HEK293 (cell line): ENCODE results near the gene PEX14.

ENCODE experiments used
- CTCF ChIA-PET: fragments of 350-600 bp; formaldehyde crosslinking; extraction: SDS; loops from one replicate; lab custom pipeline; 2021; ENCODE audit warnings: antibody characterized with exemption; lab: Yijun Ruan, JAX
- POLR2A ChIA-PET: fragments of 300-600 bp; formaldehyde crosslinking; extraction: SDS; loops from one replicate; lab custom pipeline; 2020; ENCODE audit warnings: antibody characterized with exemption, inconsistent platforms; lab: Yijun Ruan, JAX
- H3K27ac ChIP-seq: fragments of 200-500 bp; sonication (Bioruptor generic); 2 replicates; pipeline ENCODE4 v1.5.1; 2014; ENCODE audit warnings: low read depth, low read length, control low read depth, inconsistent platforms; ENCODE audit errors: extremely low read depth
- H3K36me3 ChIP-seq, 2 experiments: fragments of 200-500 bp in 1 of 2; sonication (Bioruptor generic) in 1 of 2; 1 replicate in 1 of 2; 2 replicates in 1 of 2; pipeline ENCODE4 v1.5.1; 2014 to 2017; ENCODE audit warnings: inconsistent platforms in 2 of 2, low read length in 2 of 2; ENCODE audit not compliant: control insufficient read depth in 2 of 2, insufficient read depth in 1 of 2
- H3K4me1 ChIP-seq: fragments of 200-500 bp; sonication (Bioruptor generic); 2 replicates; pipeline ENCODE4 v1.5.1; 2014; ENCODE audit warnings: mild to moderate bottlenecking, low read length, inconsistent platforms; ENCODE audit not compliant: control insufficient read depth, insufficient read depth
- H3K4me3 ChIP-seq: 2 replicates; pipeline ENCODE4 v1.5.1; 2011; ENCODE audit warnings: low read depth, mild to moderate bottlenecking, control low read depth, low read length, moderate library complexity
- H3K9me3 ChIP-seq: fragments of 200-500 bp; sonication (Bioruptor generic); 2 replicates; pipeline ENCODE4 v1.5.1; 2014; ENCODE audit warnings: low read depth, low read length, inconsistent platforms; ENCODE audit not compliant: control insufficient read depth, insufficient read depth
- GFI1B ChIP-seq: fragments of 450-650 bp; formaldehyde crosslinking; IDR thresholded peaks from 2 replicates; pipeline ENCODE4 v1.5.1; 2016; ENCODE audit warnings: missing biosample characterization, missing genetic modification characterization
- GLIS1 ChIP-seq: fragments of 450-650 bp; formaldehyde crosslinking; IDR thresholded peaks from 2 replicates; pipeline ENCODE4 v1.5.1; 2016; ENCODE audit warnings: missing biosample characterization, missing genetic modification characterization
- GLIS2 ChIP-seq: fragments of 450-650 bp; formaldehyde crosslinking; IDR thresholded peaks from 2 replicates; pipeline ENCODE4 v1.5.1; 2016; ENCODE audit warnings: missing biosample characterization, missing genetic modification characterization
- HOXC10 ChIP-seq: sonication (generic); formaldehyde crosslinking; IDR thresholded peaks from 2 replicates; pipeline ENCODE4 v1.8.1; 2023; ENCODE audit warnings: mild to moderate bottlenecking, missing genetic modification reagents
- IKZF3 ChIP-seq: fragments of 450-650 bp; IDR thresholded peaks from 2 replicates; pipeline ENCODE4 v1.5.0; 2018; ENCODE audit warnings: missing biosample characterization, mild to moderate bottlenecking, missing genetic modification characterization, moderate library complexity
- PRDM1 ChIP-seq: fragments of 450-650 bp; formaldehyde crosslinking; IDR thresholded peaks from 2 replicates; pipeline ENCODE4; 2016; ENCODE audit warnings: missing biosample characterization, missing genetic modification characterization
- PRDM4 ChIP-seq: fragments of 450-650 bp; formaldehyde crosslinking; IDR thresholded peaks from 2 replicates; pipeline ENCODE4 v1.5.1; 2017; ENCODE audit warnings: missing biosample characterization, missing genetic modification characterization
- SALL2 ChIP-seq: fragments of 450-650 bp; formaldehyde crosslinking; IDR thresholded peaks from 2 replicates; pipeline ENCODE4 v1.5.0; 2017; ENCODE audit warnings: missing biosample characterization, mild to moderate bottlenecking, missing genetic modification characterization, borderline replicate concordance
- SP3 ChIP-seq: fragments of 450-650 bp; formaldehyde crosslinking; IDR thresholded peaks from 2 replicates; pipeline ENCODE4 v1.5.1; 2016; ENCODE audit warnings: missing biosample characterization, missing genetic modification characterization
- SP7 ChIP-seq: fragments of 450-650 bp; formaldehyde crosslinking; IDR thresholded peaks from 2 replicates; pipeline ENCODE4 v1.5.1; 2016; ENCODE audit warnings: missing biosample characterization, missing genetic modification characterization
- ZBTB48 ChIP-seq: fragments of 450-650 bp; formaldehyde crosslinking; IDR thresholded peaks from 2 replicates; pipeline ENCODE4 v1.5.1; 2016; ENCODE audit warnings: missing biosample characterization, missing genetic modification characterization
- ZFHX2 ChIP-seq: fragments of 450-650 bp; formaldehyde crosslinking; conservative IDR thresholded peaks from 2 replicates; pipeline ENCODE4 v1.5.1; 2016; ENCODE audit warnings: missing biosample characterization, missing genetic modification characterization
- ZFP3 ChIP-seq: fragments of 450-650 bp; formaldehyde crosslinking; IDR thresholded peaks from 2 replicates; pipeline ENCODE4 v1.5.1; 2016; ENCODE audit warnings: low read depth, missing biosample characterization, missing genetic modification characterization
- ZIC2 ChIP-seq: fragments of 450-650 bp; formaldehyde crosslinking; IDR thresholded peaks from 2 replicates; pipeline ENCODE4 v1.5.1; 2016; ENCODE audit warnings: missing biosample characterization, missing genetic modification characterization
- ZNF214 ChIP-seq: fragments of 450-650 bp; formaldehyde crosslinking; IDR thresholded peaks from 2 replicates; pipeline ENCODE4 v1.5.1; 2017; ENCODE audit warnings: missing biosample characterization, mild to moderate bottlenecking, missing genetic modification characterization, borderline replicate concordance
- ZNF335 ChIP-seq: fragments of 450-650 bp; formaldehyde crosslinking; conservative IDR thresholded peaks from 2 replicates; pipeline ENCODE4 v1.5.1; 2016; ENCODE audit warnings: missing biosample characterization, missing genetic modification characterization
- ZNF501 ChIP-seq: fragments of 450-650 bp; formaldehyde crosslinking; IDR thresholded peaks from 2 replicates; pipeline ENCODE4 v1.5.1; 2016; ENCODE audit warnings: missing biosample characterization, missing genetic modification characterization
- ZNF548 ChIP-seq: fragments of 450-650 bp; formaldehyde crosslinking; IDR thresholded peaks from 2 replicates; pipeline ENCODE4 v1.5.1; 2016; ENCODE audit warnings: missing biosample characterization, missing genetic modification characterization
- ZNF791 ChIP-seq: fragments of 450-650 bp; formaldehyde crosslinking; IDR thresholded peaks from 2 replicates; pipeline ENCODE4 v1.5.1; 2016; ENCODE audit warnings: missing biosample characterization, missing genetic modification characterization
- ZSCAN16 ChIP-seq: fragments of 450-650 bp; formaldehyde crosslinking; IDR thresholded peaks from 2 replicates; pipeline ENCODE4 v1.5.1; 2016; ENCODE audit warnings: missing biosample characterization, missing genetic modification characterization
- TF ChIP-seq, protein P1 (sequence below): fragments of 450-650 bp; formaldehyde crosslinking; IDR thresholded peaks from 2 replicates; pipeline ENCODE4 v1.5.1; 2017; ENCODE audit warnings: missing biosample characterization, missing genetic modification characterization
- TF ChIP-seq, protein P2 (sequence below): fragments of 450-650 bp; formaldehyde crosslinking; optimal IDR thresholded peaks from 2 replicates; pipeline ENCODE3; 2016; ENCODE audit warnings: missing biosample characterization, mild to moderate bottlenecking, missing genetic modification characterization

PEX14 gene

GRCh38 chr1:10484521-10484920 lies 9.8 kb downstream of the PEX14 start:
- no peak overlapping the region for H3K4me3 ChIP-seq
- peaks cover 12% of the 10 kb centered on the region in 2 experiments; a peak in 2 of 3 replicates for H3K36me3 ChIP-seq
- 0 out of 2 replicates have a peak overlapping the region, but pooled peaks have one; percentile 11 for H3K27ac ChIP-seq
- H3K4me1 ChIP-seq, result 0 out of 2 replicates have a peak, but pooled peaks cover 3% of the 10 kb centered on the region
- CTCF ChIA-PET, result interaction anchor here (0.7 to 2.5 kb wide), 3 partner anchors 10 to 1393 kb away, joined by 5 to 17 read pairs (median 5); no protein-coding TSS in a partner anchor
- H3K9me3 ChIP-seq, result no peaks in the 10 kb centered on the region
- TF ChIP-seq PRDM1 (tag by site-specific recombination) (no peak), ZFP3 (tag by site-specific recombination) (no peak)
- POLR2A ChIA-PET, result no interaction called here

DNA sequence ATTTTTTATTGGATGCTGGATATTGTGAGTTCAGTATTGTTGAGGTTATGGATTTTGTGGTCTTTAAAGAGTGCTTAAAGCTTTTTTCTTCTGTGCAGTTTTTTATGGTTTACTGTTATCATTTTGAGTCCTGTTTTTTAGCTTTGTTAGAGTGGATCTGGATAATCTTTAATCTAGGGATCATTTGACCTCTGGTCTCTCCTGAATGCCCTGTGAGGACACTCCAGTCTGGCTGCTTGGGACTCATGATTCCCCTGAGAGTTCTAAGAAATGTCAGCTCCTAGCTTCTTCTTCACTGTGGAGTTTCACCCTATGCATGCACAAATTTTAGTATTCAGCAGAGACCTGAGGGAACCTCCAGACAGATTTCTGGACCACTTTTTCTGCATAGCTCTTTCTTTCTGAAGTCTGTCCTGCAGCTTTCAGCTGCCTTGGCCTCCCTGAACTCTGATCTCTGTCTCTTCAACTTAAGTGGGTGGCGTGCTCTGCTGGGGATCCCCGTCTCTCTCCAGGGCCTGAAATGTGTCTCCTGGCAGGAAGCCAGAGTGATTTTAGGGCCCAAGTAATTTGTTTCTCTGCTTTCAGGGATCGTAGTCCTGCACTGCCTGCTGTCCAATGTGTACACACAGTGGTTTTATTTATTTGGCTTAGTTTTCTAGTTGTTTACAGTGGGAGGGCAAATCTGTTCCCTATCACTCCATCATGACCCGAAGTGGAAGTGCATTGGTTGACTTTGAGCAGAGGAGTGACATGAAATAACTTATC lies 14.7 kb downstream of the PEX14 start:
- Histone ChIP-seq H3K27ac (no peak overlapping the region), H3K9me3 (no peaks in the 10 kb centered on the region), H3K4me3 (no peak overlapping the region), H3K4me1 (peaks cover 3% of the 10 kb centered on the region; the same call in 1 of the 2 replicates), H3K36me3 (peaks cover 4 to 9% of the 10 kb centered on the region in 2 experiments; a peak in 2 of 3 replicates)
- TF ChIP-seq ZBTB48 (tag by site-specific recombination), result peak; percentile 69; the same call in 1 of the 2 replicates
- no peak for TF ChIP-seq HOXC10 (CRISPR knock-in tag)
- no peak for TF ChIP-seq ZNF501 (tag by site-specific recombination)
- TF ChIP-seq GLIS1 (tag by site-specific recombination), result peak; percentile 88
- no peak for TF ChIP-seq ZSCAN16
- no peak for TF ChIP-seq GLIS2 (tag by site-specific recombination)
- TF ChIP-seq, protein P1, sequence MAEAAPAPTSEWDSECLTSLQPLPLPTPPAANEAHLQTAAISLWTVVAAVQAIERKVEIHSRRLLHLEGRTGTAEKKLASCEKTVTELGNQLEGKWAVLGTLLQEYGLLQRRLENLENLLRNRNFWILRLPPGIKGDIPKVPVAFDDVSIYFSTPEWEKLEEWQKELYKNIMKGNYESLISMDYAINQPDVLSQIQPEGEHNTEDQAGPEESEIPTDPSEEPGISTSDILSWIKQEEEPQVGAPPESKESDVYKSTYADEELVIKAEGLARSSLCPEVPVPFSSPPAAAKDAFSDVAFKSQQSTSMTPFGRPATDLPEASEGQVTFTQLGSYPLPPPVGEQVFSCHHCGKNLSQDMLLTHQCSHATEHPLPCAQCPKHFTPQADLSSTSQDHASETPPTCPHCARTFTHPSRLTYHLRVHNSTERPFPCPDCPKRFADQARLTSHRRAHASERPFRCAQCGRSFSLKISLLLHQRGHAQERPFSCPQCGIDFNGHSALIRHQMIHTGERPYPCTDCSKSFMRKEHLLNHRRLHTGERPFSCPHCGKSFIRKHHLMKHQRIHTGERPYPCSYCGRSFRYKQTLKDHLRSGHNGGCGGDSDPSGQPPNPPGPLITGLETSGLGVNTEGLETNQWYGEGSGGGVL (tag by site-specific recombination), result 0 out of 2 replicates have a peak, but pooled peaks have one; percentile 11
- no peak for TF ChIP-seq SP7 (tag by site-specific recombination)
- peak; percentile 53 for TF ChIP-seq ZIC2 (tag by site-specific recombination)
- no peak for TF ChIP-seq SALL2 (tag by site-specific recombination)
- no peak for TF ChIP-seq ZNF214 (tag by site-specific recombination)
- TF ChIP-seq SP3, result no peak
- no peak for TF ChIP-seq ZNF335 (tag by site-specific recombination)
- TF ChIP-seq ZNF548 (tag by site-specific recombination), result no peak
- no peak for TF ChIP-seq IKZF3 (tag by site-specific recombination)
- no peak for TF ChIP-seq PRDM4 (tag by site-specific recombination)
- TF ChIP-seq, protein P2, sequence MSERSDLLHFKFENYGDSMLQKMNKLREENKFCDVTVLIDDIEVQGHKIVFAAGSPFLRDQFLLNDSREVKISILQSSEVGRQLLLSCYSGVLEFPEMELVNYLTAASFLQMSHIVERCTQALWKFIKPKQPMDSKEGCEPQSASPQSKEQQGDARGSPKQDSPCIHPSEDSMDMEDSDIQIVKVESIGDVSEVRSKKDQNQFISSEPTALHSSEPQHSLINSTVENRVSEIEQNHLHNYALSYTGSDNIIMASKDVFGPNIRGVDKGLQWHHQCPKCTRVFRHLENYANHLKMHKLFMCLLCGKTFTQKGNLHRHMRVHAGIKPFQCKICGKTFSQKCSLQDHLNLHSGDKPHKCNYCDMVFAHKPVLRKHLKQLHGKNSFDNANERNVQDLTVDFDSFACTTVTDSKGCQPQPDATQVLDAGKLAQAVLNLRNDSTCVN, result no peak
- TF ChIP-seq ZNF791 (tag by site-specific recombination), result no peak
- TF ChIP-seq ZFHX2 (tag by site-specific recombination), result 0 out of 2 replicates have a peak, but pooled peaks have one; percentile 11
- TF ChIP-seq GFI1B, result no peak
- ChIA-PET POLR2A (no interaction called here), CTCF (interaction anchor here (1.0 to 9.8 kb wide), 3 partner anchors 12 to 60 kb away, joined by 4 to 94 read pairs (median 5); partner anchors contain the start of gene CENPS)
